GM12872 (cell line): ENCODE data around the gene EYA4.

Experiments
- CTCF ChIP-seq: IDR thresholded peaks from 3 replicates; pipeline ENCODE4 v1.5.1; 2011; ENCODE audit warnings: low read depth, mild to moderate bottlenecking, low read length, moderate library complexity; ENCODE audit not compliant: insufficient read depth

The EYA4 gene

GRCh38 chr6:133359760-133360159, 118.6 kb downstream of the EYA4 start:
- TF ChIP-seq CTCF, result no peak

- no peak for TF ChIP-seq CTCF
Observed at GRCh38 chr6:133360194-133360593, 119.0 kb downstream of the EYA4 start.

GRCh38 chr6:133362813-133363212, 121.7 kb downstream of the EYA4 start:
- no peak for TF ChIP-seq CTCF

GRCh38 chr6:133368664-133369063, 127.5 kb downstream of the EYA4 start:
- TF ChIP-seq CTCF, result no peak

GRCh38 chr6:133369773-133370272, 128.7 kb downstream of the EYA4 start:
- TF ChIP-seq CTCF, result no peak

GRCh38 chr6:133376743-133377142, 135.6 kb downstream of the EYA4 start:
- TF ChIP-seq CTCF, result no peak

GRCh38 chr6:133377219-133377618, 136.1 kb downstream of the EYA4 start:
- no peak for TF ChIP-seq CTCF

GRCh38 chr6:133380047-133380446, 138.9 kb downstream of the EYA4 start:
- no peak for TF ChIP-seq CTCF
